GM10847 (cell line): ENCODE results near the gene FBXO5.

ENCODE experiments used
- POLR2A ChIP-seq: IDR thresholded peaks from 2 replicates; pipeline ENCODE4 v1.6.1; 2011; ENCODE audit not compliant: insufficient read length; ENCODE audit errors: extremely low read depth

FBXO5 gene

GRCh38 chr6:152941746-152942145 is 41.1 kb downstream of the FBXO5 start:
- TF ChIP-seq POLR2A: no peak

DNA sequence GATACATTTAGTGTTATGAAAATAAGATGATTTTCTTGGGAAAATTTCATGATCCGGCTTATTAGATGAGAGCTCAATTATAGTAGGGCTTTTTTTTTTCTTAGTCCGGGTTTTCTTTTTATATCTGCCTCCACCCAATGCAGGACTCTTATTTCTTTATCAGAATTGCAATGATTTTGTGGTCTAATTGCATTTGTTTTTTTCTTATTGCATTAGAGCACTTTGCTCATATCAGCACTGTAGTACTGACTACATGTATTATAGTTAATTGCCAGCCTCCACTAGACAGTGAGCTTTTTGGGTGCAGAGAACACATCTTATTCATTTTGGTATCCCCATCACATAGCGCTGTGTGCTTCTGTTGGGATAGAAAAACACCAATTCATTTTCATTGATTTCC is 50.0 kb downstream of the FBXO5 start:
- no peak for TF ChIP-seq POLR2A

DNA sequence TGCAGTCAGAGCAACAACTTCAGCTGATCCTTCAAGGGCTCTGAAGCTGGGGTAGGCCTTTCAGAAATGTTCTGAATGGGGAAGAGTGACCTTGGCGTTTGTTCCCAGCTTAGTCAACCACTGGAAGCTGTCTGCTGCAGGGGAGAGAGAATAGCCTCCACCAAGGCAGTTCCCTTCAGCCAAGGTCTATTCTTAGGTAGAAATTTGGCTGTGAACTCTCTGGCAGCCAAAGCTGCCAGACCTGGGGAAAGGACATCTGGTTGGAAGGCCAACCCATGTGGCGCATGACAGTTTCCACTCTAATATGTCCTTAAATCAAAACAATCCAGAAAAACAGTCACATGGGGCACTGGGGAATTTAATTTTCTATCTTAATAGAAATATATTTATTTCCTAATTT is 60.1 kb downstream of the FBXO5 start:
- no peak for TF ChIP-seq POLR2A
